Measurements from ENCODE around the gene ESYT1.
A peak's percentile ranks its signal among the peaks of the same experiment; 100 is the strongest.

Gene ESYT1

DNA sequence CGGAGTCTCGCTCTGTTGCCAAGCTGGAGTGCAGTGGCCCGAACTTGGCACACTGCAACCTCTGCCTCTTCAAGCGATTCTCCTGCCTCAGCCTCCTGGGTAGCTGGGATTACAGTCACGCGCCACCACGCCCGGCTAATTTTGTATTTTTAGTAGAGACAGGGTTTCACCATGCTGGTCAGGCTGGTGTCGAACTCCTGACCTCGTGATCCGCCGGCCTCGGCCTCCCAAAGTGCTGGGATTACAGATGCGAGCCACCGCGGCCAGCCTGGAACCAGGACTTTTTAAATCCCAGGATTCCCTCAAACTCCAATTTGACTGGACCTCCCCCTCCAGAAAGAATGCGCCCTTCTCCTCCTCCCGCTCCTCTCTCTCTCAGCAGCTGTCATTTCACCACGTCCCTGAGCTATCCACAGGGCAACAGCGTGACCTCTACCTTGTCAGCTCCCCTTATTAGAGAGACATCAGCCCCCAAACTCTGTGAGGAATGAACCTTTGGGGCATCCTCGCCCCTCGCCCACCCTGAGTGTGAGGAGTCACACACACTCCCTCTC lies 2.0 kb downstream of the ESYT1 start:
- Histone ChIP-seq H3K4me3 (peak overlapping the region; percentile 74 to 91), H3K27ac (peak overlapping the region; percentile 95 to 99), H3K36me3 (peaks cover 39 to 49% (median 45%) of the 10 kb centered on the region in 3 donors), H3K27me3 (no peaks in the 10 kb centered on the region), H3K4me1 (peaks cover 9 to 36% (median 26%) of the 10 kb centered on the region in 4 donors), H3K9me3 (no peaks in the 10 kb centered on the region)
- TF ChIP-seq, protein P1, sequence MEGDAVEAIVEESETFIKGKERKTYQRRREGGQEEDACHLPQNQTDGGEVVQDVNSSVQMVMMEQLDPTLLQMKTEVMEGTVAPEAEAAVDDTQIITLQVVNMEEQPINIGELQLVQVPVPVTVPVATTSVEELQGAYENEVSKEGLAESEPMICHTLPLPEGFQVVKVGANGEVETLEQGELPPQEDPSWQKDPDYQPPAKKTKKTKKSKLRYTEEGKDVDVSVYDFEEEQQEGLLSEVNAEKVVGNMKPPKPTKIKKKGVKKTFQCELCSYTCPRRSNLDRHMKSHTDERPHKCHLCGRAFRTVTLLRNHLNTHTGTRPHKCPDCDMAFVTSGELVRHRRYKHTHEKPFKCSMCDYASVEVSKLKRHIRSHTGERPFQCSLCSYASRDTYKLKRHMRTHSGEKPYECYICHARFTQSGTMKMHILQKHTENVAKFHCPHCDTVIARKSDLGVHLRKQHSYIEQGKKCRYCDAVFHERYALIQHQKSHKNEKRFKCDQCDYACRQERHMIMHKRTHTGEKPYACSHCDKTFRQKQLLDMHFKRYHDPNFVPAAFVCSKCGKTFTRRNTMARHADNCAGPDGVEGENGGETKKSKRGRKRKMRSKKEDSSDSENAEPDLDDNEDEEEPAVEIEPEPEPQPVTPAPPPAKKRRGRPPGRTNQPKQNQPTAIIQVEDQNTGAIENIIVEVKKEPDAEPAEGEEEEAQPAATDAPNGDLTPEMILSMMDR (IDR thresholded peaks at IDR 0.05): no peak
- peak; percentile 48 to 83 for DNase-seq
- intact Hi-C loops (cut with DNase I; ENCODE audit: low total_unique reads): loop anchor here (5.0 kb wide), 2 partner anchors 32 to 132 kb away; no protein-coding TSS in a partner anchor

DNA sequence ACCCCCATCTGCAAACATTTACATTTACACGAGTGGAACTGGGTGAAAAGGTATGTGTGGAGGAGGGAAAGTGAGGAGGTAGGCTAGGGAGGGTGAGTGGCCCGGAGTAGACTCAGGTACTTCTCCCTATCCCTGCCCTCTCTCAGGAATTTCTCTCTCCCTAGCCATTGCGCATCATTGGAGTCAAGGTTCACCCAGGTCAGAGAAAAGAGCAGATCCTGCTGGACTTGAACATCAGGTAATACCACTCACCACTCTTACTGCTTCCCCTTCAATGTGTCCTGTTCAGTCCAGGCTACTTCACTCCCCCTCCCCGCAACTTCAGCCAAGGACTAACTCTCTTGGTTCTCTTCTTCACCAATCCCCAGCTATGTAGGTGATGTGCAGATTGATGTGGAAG lies 2.8 kb downstream of the ESYT1 start:
- Histone ChIP-seq H3K36me3 (peaks cover 46 to 57% (median 53%) of the 10 kb centered on the region in 3 donors), H3K4me3 (no peak overlapping the region), H3K27me3 (no peaks in the 10 kb centered on the region), H3K4me1 (peaks cover 9 to 32% (median 24%) of the 10 kb centered on the region in 4 donors), H3K9me3 (no peaks in the 10 kb centered on the region), H3K27ac (peak overlapping the region; percentile 95 to 99)
- TF ChIP-seq, protein P1 (IDR thresholded peaks at IDR 0.05): no peak
- intact Hi-C loops (cut with DNase I; ENCODE audit: low total_unique reads): loop anchor here (5.0 kb wide), 1 partner anchor 131 kb away; no protein-coding TSS in a partner anchor
- no peak for DNase-seq

DNA sequence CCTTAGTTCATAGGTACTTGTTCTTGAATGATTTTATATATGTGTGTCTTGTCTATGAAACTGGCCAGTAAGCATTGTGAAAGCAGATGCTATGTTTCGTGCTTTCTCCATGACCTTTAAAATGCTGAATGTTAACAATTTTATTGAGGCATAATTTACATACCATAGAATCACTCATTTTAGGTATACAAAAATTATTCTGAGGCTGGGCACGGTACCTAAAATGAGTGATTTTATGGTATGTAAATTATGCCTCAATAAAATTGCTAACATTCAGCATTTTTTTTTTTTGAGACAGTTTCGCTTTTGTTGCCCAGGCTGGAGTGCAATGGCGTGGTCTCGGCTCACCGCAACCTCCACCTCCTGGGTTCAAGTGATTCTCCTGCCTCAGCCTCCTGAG lies 6.8 kb downstream of the ESYT1 start:
- Histone ChIP-seq H3K27me3 (no peaks in the 10 kb centered on the region), H3K4me1 (peaks cover under 1 to 9% (median 5%) of the 10 kb centered on the region in 4 donors), H3K36me3 (peaks cover 84 to 98% (median 91%) of the 10 kb centered on the region in 3 donors), H3K4me3 (no peak overlapping the region), H3K9me3 (no peaks in the 10 kb centered on the region), H3K27ac (no peak overlapping the region)
- intact Hi-C loops (cut with DNase I; ENCODE audit: low total_unique reads): loop anchor here (5.0 kb wide), 1 partner anchor 127 kb away; no protein-coding TSS in a partner anchor
- no peak for DNase-seq
- TF ChIP-seq, protein P1 (IDR thresholded peaks at IDR 0.05): no peak

DNA sequence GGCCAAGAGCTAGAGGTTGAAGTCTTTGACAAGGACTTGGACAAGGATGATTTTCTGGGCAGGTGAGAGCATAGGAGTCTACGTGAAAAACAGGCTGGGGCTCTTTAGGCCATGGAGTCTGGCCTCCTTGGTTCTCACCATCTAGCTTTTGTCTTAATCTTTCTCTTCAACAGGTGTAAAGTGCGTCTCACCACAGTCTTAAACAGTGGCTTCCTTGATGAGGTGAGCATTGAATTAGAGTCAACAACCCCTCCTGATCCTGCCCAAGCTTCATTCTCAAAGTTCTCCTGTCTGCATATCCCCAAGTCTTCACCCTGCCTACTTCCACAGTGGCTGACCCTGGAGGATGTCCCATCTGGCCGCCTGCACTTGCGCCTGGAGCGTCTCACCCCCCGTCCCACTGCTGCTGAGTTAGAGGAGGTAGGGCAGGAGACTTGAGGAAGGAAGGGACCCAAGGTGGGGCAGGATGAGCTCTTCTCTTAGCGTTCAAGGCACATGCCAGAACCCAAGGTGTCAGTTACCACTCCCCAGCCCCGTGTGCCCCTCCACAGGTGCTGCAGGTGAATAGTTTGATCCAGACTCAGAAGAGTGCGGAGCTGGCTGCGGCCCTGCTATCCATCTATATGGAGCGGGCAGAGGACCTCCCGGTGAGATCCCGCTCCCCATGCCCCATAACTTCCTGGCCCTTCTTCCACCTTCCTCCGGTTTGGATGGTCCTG lies 9.9 kb downstream of the ESYT1 start:
- Histone ChIP-seq H3K27me3 (no peaks in the 10 kb centered on the region), H3K4me1 (no peaks in the 10 kb centered on the region), H3K9me3 (no peaks in the 10 kb centered on the region), H3K36me3 (peaks cover 89 to 100% (median 95%) of the 10 kb centered on the region in 3 donors), H3K4me3 (no peak overlapping the region), H3K27ac (no peak overlapping the region)
- DNase-seq: no peak
- TF ChIP-seq, protein P1 (IDR thresholded peaks at IDR 0.05): no peak
- intact Hi-C loops (cut with DNase I; ENCODE audit: low total_unique reads): no loop called here

DNA sequence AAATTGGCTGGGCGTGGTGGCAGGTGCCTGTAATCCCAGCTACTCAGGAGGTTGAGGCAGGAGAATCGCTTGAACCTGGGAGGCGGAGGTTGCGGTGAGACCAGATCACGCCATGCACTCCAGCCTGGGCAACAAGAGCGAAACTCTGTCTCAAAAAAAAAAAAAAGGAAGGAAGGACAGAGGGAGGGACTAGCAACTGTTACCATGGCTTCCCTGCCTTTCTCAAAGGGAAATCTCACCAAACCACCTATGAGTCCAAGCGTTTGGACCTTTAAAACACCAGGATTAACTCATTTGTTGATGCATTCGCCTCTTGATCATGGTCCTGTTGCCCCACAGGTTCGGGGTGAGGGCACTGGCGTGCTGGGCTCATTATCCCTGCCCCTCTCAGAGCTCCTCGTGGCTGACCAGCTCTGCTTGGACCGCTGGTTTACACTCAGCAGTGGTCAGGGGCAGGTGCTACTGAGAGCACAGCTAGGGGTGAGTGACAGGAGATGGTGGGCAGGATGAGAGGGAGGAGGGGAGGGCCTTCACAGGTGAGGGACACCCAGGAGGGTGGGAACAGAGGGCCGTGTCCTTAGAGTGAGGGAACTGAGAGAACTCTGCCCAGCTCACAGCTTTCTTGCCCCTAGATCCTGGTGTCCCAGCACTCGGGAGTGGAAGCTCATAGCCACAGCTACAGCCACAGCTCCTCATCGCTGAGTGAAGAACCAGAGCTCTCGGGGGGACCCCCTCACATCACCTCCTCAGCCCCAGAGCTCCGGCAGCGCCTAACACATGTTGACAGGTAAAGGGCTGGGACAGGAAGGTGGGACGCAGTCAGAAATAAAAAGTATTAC lies 14.1 kb downstream of the ESYT1 start:
- intact Hi-C loops (cut with DNase I; ENCODE audit: low total_unique reads): no loop called here
- TF ChIP-seq, protein P1 (IDR thresholded peaks at IDR 0.05): no peak
- peaks cover 74 to 82% (median 82%) of the 10 kb centered on the region in 3 donors for H3K36me3 ChIP-seq
- H3K27ac ChIP-seq: no peak overlapping the region
- H3K27me3 ChIP-seq: no peaks in the 10 kb centered on the region
- H3K9me3 ChIP-seq: no peaks in the 10 kb centered on the region
- peaks cover 0 to 12% (median 7%) of the 10 kb centered on the region in 4 donors for H3K4me1 ChIP-seq
- no peak for DNase-seq
- H3K4me3 ChIP-seq: no peak overlapping the region
